ENCODE data around the gene GTPBP6.

GRCh38 chrX:308821-309520 lies 9.6 kb downstream of the GTPBP6 start:
- no peak for TF ChIP-seq POLR2A (IDR thresholded peaks at IDR 0.05; ENCODE audit: low read depth, low read length)
- no peak for TF ChIP-seq POLR2AphosphoS5 (IDR thresholded peaks at IDR 0.05; ENCODE audit: insufficient read depth, low read depth, low read length)
- TF ChIP-seq, protein P1, sequence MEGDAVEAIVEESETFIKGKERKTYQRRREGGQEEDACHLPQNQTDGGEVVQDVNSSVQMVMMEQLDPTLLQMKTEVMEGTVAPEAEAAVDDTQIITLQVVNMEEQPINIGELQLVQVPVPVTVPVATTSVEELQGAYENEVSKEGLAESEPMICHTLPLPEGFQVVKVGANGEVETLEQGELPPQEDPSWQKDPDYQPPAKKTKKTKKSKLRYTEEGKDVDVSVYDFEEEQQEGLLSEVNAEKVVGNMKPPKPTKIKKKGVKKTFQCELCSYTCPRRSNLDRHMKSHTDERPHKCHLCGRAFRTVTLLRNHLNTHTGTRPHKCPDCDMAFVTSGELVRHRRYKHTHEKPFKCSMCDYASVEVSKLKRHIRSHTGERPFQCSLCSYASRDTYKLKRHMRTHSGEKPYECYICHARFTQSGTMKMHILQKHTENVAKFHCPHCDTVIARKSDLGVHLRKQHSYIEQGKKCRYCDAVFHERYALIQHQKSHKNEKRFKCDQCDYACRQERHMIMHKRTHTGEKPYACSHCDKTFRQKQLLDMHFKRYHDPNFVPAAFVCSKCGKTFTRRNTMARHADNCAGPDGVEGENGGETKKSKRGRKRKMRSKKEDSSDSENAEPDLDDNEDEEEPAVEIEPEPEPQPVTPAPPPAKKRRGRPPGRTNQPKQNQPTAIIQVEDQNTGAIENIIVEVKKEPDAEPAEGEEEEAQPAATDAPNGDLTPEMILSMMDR (IDR thresholded peaks at IDR 0.05; ENCODE audit: extremely low read depth in 1 of 2, insufficient read depth in 1 of 2, low read depth in 1 of 2, low read length in 2 of 2): no peak
- no peak for TF ChIP-seq EZH2 (IDR thresholded peaks at IDR 0.05; ENCODE audit: borderline replicate concordance, low read depth, low read length, severe bottlenecking)
- no peak for TF ChIP-seq JUN (IDR thresholded peaks at IDR 0.05; ENCODE audit: borderline replicate concordance, insufficient read depth, insufficient read length, low read depth)
- no peak for TF ChIP-seq MAX (IDR thresholded peaks at IDR 0.05; ENCODE audit: insufficient read depth, insufficient read length)
- no peak for TF ChIP-seq GATA2 (IDR thresholded peaks at IDR 0.05; ENCODE audit: insufficient read depth, insufficient read length, low read depth, low read length)
- TF ChIP-seq FOS (IDR thresholded peaks at IDR 0.05; ENCODE audit: borderline replicate concordance, insufficient read depth, low read length): no peak
- no peak for TF ChIP-seq MYC (IDR thresholded peaks at IDR 0.05; ENCODE audit: low read depth, low read length)
